Inflammatory macrophage treated with lipopolysaccharide for 4 hours (primary cell): ENCODE measurements around the gene CNGA3.

ENCODE experiments used
- DNase-seq: peaks from one replicate; pipeline ENCODE4 v3.0.0-alpha.2; 2020

Gene CNGA3

GRCh38 chr2:98378901-98379300 is 32.6 kb downstream of the CNGA3 start:
- no peak for DNase-seq

- DNase-seq = no peak
These were observed 33.3 kb downstream of the CNGA3 start for GRCh38 chr2:98379311-98380202.

GRCh38 chr2:98380203-98380535 is 33.9 kb downstream of the CNGA3 start:
- no peak for DNase-seq

- no peak for DNase-seq
These were observed 35.2 kb downstream of the CNGA3 start for GRCh38 chr2:98381494-98381893.

GRCh38 chr2:98382086-98382485 is 35.8 kb downstream of the CNGA3 start:
- no peak for DNase-seq

GRCh38 chr2:98382739-98383138 is 36.5 kb downstream of the CNGA3 start:
- no peak for DNase-seq

GRCh38 chr2:98383166-98383565 is 36.9 kb downstream of the CNGA3 start:
- DNase-seq = no peak

GRCh38 chr2:98385050-98385699 is 38.9 kb downstream of the CNGA3 start:
- peak; percentile 80 for DNase-seq

- no peak for DNase-seq
These were observed 41.2 kb downstream of the CNGA3 start for GRCh38 chr2:98387478-98387877.

- no peak for DNase-seq
These were observed 41.8 kb downstream of the CNGA3 start for GRCh38 chr2:98388081-98388480.

GRCh38 chr2:98388601-98389250 is 42.5 kb downstream of the CNGA3 start:
- DNase-seq = no peak

- DNase-seq = no peak
These were observed 43.0 kb downstream of the CNGA3 start for GRCh38 chr2:98389251-98389605.

- DNase-seq = no peak
These were observed 44.6 kb downstream of the CNGA3 start for GRCh38 chr2:98390571-98391476.

- no peak for DNase-seq
These were observed 45.5 kb downstream of the CNGA3 start for GRCh38 chr2:98391581-98392270.

GRCh38 chr2:98393354-98393753 is 47.1 kb downstream of the CNGA3 start:
- no peak for DNase-seq

- no peak for DNase-seq
These were observed 48.4 kb downstream of the CNGA3 start for GRCh38 chr2:98394595-98395153.

- DNase-seq = no peak
These were observed 49.7 kb downstream of the CNGA3 start for GRCh38 chr2:98395977-98396376.

- no peak for DNase-seq
These were observed 50.6 kb downstream of the CNGA3 start for GRCh38 chr2:98396745-98397355.

GRCh38 chr2:98399140-98399539 is 52.9 kb downstream of the CNGA3 start:
- DNase-seq = no peak

GRCh38 chr2:98403878-98404277 is 57.6 kb downstream of the CNGA3 start:
- DNase-seq = no peak

GRCh38 chr2:98404556-98405250 is 58.4 kb downstream of the CNGA3 start:
- no peak for DNase-seq
